GM19372 (cell line): Measurements from ENCODE around the gene TNS3.

Experiments
- ATAC-seq: cut with Tn5 transposase; IDR thresholded peaks from one replicate; pipeline ENCODE4 v1.9.1; 2021; ENCODE audit warnings: mild to moderate bottlenecking, low read depth, moderate library complexity; ENCODE audit not compliant: unreplicated experiment

The TNS3 gene

DNA sequence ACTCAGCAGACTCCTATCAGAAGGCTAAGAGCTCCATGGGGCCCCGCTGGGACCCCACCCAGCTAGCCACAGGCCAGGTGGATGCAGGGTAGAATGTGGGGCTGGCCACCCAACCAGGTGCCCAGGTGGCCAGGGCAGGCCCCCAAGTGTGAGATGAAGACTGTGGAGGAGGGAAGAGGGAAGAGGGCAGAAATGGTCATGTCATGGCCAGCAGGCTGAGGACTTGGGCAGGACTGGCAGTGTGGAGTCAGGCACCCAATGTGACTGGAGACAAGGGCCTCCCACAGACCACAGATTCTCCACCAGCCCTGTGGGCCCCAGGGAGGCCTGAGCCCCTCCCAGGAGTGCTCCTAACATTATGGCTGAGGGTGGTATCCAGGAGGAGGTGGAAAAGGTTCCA lies 141.6 kb downstream of the TNS3 start:
- ATAC-seq, result no peak

DNA sequence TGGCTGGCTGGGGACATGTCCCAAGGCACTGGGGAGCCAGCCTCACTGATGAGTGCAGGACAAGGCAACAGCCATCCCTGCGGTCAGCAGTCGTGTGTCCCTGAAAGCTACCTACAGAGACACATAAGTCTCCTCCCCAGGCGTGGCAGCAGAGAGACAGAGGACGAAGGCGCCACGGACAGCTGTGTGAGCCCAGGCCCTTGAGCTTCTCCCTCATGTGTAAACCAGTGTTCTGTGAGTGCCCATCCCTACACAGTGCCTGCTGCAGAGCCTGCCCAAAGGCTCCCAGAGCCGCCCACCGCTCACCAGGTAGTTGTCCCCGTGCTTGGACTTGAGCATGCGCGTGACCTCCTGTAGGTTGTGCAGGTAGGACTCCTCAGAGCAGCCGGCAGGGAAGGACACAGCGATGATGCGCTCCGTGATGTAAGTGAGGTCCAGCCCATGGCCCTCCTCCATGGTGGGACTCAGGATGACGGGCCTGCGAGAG lies 142.7 kb downstream of the TNS3 start:
- ATAC-seq, result no peak

DNA sequence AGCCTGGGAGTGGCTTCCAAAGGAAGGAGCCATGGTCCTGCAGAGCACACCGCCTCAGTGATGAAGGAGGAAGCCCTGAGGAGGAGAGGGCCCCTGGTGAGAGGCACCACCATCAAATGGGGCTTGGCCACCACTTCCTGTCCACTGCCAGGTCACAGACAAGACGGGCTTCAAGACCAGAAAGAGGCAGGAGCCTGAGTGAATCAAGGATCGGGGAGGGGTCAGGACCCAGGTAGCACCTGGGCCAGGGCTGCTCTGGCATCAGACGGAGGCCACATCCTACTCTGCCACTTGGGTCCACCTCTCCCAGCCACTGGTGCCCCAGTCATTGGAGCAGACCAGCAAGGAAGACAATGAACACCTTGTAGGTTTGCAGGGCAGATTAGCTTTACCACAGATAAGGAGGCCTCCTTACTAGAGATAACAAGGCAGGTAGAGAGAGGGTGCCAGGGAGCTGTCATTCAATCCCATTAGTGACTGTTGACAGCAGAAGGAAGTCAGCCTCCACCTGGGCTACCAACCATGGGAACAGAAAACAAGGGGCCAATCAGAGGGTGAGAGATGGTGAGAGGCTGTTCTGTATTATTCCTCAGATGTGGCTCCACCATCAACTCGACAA lies 143.4 kb downstream of the TNS3 start:
- ATAC-seq, result no peak

DNA sequence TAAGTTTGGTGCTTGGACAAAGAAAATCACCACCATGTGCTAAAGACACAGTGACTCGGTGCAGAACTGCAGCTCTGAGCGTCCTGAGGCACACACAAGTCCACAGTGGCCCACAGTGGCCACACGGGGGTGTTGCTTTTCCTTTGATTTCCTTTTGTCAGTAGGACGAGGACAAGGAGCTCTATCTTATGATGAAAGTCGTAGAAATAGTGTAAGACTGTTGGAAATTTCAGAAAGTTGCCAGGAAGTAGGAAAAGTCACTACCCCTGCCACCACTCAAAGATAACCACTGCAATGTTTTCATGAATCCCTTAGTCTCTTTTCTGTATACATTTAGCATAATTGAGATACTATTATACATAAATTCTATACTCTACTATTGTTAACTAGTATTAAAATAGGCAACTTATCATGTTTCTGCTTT lies 146.0 kb downstream of the TNS3 start:
- ATAC-seq, result no peak

DNA sequence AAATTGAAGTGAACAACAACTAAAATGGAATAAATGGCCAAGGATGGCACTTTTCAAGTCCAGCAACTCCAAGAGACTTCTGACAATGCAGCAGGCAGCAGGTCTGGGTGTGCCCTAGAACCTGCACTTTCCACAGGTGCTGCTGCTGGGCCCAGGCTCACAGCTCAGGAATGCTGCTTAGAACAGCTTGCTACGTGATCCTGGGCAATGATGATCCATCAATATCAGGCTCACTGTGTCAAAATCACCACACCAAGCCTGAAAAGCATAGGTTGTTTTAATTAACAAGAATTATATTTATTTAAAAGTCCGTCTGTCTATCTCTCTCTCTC lies 148.4 kb downstream of the TNS3 start:
- ATAC-seq, result no peak

DNA sequence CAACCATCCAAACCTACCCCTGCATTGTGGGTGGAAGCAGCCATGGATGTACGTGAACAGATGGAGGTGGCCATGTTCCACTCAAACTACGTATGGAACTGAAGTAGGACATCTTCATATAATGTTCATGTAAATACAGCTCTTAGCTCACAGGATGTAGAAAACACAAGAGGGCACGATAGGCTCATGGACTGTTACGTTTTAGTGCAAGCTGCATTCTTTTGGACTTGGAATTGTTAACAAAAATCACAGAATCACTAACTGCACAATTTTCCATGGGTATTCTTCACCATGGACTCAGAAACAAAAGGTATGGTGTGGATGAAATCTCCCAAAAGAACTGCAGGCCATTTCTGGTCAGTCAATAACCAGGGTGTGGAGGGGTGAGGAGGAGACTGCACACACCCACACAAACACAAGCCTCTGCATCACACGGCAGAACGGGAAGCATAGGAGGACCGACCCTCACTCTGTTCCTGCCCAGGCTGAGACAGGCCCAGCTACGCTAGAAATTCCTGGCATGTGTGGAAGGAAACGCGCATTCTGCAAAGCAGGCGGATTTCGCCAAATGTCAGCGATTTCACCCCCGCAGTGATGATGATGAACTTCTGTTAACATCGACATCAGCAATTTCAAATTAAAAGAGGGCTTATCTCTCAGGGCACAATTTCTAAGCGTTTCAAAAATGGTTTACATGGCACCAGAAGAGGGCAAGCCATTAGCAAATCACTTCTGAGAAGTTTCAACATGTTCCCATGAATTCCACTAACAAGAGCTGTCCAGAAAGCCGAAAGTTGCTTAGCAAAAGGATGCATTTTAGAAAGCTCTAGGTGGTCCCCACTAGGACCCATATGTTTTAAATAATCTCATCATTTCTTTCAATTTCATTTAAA lies 149.0 kb downstream of the TNS3 start:
- no peak for ATAC-seq

DNA sequence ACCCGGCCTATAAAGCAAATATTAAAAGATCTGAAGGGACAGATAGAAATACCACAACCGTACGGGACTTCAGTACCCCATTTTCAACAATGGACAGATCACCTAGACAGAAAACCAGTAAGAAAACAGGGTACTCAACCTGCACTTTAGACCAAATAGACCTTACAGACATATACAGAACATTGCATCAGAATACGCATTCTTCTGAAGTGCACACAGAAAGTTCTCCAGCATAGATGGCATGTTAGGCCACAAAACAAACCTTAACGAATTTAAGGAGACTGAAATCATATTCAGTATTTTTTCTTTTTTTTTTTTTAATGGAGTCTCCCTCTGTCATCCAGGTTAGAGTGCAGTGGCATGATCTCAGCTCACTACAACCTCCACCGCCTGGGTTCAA lies 151.5 kb downstream of the TNS3 start:
- ATAC-seq, result no peak

DNA sequence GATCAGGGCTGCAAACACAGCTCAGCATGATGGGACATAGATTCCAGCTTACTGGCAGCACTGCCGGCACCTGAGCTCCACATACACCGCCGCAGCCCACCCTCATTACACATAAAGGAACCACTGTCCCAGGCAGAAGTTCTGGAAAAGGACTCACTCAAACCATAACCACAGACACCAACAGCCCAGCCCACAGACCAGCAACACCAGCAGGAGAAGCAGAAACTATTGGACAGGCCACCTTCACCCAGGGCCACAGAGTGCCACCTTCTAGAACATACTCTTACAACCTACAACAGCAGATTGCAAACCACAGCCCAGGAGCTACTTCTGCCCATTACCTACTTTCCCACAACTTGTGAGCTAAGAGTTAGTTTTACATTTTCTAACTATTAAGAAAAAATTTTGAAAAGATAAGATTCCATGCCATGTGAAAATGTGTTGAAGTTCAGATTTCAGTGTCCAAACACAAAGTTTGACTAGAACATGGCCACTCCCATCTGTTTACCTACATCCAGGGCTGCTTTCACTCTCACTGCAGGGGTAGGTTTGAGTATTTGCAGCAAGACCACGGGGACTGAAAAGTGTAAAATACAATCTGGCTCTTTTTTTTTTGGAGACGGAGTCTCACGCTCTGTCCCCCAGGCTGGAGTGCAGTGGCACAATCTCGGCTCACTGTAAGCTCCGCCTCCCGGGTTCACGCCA lies 153.0 kb downstream of the TNS3 start:
- no peak for ATAC-seq

DNA sequence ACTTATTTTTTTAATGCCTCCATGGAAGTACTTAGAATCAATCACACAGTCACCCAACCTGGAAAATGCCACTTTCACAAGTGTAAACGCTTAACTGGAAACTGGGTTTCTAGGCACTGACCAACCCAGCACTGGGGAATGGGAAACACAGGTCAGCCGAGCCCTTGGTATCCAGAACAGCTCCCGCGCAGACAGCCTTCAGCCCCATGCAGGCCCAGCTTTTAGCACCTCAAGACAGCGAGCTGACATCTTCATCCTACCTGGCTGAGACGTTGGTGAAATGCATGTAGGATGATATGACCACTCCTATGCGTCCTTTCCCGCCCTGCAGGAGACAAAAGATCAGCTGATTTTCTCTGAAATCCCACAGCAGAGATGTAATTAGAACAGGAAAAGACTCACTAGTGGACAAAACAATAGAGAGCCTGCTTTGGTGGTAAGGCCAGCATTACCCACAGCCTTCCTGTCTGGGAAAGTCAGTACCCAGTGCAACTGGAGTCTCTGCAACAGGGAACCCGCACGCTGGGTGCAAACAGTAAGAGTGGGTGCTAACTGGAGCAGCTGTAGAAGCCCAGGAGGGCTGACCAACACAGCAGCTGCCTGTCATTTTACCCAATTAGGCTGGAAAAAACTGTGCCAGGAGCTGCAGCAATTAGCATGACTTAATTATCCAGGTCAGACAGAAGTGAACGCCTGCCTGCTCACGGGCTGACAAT lies 153.7 kb downstream of the TNS3 start:
- no peak for ATAC-seq

DNA sequence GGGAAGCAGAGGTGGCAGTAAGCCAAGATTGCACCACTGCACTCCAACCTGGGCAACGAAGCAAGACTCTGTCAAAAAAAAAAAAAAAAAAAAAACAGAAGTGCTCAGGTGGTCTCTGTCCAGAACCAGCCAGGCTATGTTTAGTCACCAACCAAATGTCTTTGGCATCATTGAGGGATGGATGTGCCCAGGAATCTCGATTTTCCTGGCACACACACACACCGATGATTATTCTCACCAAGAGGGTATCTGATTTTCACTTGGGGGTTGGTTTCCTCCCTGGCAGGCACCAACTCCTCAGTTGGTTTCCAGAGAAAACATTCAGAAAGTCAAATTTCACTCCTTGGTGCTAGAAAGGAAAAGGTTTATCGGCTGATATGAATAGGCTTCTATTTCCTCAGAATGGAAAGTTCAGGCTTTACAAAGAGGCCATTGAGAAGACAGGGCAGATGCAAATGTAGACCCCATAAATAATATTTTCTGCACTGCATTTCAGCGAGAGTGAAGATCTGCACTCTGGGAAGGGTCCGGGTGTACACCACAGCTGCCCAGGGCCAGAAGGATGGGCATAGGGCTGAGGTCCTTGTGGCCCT lies 154.8 kb downstream of the TNS3 start:
- no peak for ATAC-seq

DNA sequence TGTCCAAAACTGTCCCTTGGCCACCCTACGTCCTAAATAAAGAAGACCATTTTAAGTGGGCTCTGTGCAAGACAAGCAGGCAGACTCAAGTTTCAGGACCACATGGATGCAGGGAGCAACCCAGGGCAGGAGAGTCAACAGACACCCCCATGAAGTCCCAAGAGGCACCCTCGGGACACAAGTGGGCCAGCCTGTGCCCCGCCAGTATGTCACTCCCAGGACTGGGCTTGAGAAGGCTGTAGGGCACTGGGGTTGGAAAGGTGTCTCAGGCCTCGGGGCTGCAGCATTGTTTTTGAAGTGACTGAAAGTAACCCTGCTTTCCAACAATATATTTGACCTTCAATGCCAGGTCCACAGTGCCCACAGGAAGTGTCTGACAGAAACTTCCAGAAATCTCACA lies 157.4 kb downstream of the TNS3 start:
- no peak for ATAC-seq

DNA sequence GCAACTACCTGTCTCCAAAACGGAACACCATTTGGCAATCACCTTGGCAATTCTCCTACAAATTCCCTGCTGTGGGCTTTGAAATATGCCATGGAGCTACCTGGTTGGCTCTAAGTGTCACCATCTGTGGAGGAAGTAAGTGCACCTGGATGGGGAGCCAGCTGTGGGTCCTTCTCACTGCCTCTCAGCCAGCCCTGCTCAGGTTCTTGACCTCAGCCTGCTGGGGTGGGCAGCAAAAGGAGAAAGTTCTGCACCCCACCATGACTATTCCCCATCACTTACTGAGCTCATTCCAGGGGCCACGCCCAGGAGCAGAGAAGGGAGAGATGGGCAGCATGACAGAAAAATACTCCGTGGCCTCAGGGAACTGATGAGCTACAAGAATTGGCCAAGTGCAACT lies 158.7 kb downstream of the TNS3 start:
- no peak for ATAC-seq

DNA sequence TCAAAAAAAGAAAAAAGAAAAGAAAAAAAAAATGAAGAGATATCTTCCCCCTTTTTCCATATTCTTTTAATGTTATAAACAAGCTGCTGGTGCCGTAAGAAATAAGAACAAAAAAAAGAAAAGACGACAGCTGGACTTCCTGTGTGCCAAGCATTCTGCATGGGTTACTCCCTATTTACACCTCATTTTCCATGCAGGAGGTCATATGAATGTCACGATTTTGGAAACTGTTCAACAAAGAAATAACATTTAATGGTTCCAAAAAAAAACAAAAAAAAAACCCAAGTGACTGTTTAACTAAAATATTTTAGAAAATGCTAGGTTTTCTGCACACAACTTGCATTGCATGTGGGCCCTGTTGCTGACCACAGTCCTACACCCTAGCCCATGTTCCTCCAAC lies 159.3 kb downstream of the TNS3 start:
- no peak for ATAC-seq

DNA sequence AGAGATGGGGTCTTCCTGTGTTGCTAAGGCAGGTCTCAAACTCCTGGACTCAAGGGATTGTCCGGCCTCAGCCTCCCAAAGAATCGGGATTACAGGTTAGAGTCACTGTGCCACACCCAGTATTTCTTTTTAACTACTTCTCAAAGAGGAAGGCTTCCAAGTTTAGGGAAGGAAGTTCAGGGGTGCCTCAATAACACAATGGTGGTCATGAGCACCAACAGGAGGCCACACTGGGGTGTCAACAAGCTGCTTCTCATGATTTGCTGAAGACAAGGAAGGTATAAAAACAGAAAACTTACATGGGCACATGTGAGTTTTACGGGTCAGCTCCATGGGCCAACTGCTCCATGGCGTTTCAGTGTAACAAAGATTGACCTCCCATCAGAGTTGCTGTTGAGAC lies 160.5 kb downstream of the TNS3 start:
- ATAC-seq, result no peak

DNA sequence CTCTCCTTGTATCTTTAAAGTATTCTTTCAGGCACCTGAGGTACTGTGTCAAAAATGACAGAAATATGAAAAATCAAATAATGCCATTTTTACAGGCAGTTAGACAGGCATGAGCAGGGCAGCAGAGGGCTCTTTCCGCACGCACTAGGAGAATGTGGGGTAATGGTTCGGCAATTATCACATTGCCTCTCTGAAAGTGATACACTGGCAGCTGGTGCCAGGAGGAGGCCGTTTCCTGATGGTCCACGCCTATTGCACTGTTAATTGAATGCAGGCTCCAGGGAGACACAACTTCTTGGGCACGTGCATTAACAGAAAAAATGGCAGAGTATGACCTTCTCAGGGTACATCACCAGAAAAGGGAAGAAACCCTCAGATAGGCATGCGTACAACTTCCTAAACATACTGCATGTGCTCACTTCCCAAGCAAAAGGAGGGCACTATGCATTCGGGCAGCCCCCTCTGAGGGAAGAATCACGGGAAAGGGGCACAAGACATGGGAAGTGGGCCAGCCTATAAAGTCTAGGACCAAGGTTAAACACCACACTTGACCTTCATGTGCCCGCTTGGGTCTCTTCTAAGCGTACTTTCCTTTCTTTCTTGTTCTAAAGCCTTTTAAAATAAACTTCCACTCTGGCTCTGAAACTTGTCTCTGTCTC lies 161.7 kb downstream of the TNS3 start:
- no peak for ATAC-seq

DNA sequence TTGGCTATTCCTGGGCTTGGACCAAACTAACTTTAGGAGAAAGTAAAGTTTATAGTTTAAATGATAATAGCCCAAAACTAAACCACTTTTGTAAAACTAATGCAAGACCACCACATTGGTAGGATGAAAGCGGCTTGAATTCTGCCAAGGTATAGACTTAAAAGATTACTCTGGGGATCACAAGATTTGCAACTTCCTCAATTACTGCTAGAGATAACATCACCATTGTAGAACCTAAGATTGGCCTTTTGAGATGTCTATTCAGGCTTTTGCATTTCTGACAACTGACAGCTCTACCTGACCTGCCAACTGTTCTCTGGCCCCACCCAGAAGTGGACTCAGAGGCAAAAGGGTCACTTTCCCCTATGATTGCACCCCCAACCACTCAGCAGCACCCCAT lies 162.4 kb downstream of the TNS3 start:
- no peak for ATAC-seq

DNA sequence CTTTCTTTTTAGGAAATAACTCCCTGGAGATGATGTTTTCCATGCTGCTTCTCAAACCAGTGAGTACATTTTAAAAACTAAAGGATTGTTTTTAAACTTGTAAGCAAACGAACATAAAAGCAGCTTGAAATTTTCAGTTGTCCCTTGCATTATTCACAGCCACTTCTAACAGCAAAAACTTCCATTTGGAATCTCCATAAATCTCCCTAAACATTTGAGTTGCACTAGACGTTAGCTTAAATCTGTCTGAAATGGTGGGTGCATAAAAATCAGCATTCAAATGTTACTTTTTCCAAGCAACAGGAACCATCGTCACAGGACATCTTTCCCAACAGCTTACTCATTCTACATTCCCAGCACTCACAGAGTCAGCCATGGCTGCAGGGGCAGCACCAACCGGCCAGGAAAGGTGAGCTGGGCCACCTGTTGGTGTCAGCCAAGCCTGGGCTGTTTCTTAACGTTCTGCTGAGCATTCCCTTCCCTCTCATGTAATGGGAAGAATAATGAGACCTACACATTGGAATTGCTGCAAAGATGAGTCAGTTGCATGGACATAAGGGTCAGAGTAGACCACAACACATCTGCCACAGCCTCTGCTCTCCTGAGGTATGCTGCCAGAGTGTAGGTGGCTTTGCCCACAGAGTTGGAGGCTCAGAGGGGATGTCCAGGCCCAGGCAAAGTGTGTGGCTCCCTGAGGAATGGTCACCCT lies 163.2 kb downstream of the TNS3 start:
- ATAC-seq, result no peak

DNA sequence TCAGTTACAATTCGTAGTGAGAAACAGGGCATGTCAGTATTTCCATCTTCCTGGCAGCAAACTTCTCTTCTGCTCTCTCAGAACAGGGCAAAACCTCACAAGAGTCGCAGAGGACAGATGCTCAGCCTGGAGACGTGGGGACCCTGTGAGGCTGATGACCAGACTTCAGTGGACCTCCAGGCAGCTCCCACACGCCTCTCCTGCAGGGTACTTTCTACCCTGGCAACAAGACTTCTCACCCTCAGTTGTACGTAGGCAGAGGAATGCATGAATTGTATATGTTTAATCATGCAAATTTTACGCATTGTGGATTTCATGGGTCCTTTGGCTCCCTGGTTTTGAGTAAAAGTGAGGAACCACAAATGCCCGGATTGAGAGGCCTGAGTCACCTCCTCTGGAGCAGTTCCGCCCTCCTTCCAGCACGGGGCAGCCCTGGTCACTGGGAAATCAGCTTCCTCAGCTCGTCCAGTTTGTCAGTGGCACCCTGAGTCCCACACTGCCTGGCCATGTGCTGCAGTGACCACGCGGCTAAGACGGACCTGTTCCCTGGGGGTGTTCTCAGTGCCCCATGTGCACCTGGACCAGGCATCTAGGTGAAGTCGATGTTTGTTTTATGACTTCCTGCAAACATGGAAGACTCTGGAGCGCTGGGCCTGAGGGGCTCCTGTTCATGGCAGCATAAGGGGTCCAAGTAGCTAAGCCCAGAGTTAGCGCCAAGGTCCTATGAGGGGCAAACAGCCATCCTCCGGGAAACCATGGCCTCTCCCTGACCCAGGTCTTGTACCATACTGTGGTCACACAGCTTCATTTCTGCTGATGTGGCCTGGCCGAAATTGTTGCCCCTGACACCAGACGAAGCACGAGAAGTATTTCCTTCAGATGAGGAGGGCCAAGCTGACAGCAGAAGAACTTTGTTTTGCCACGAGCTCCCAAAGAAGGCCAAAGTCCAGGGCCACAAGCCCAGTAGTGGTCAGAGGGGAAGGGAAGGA lies 165.1 kb downstream of the TNS3 start:
- ATAC-seq, result no peak
